Esophagus squamous epithelium (tissue), 4 donors: ENCODE data around the gene KIF26A.

Experiments
- POLR2A ChIP-seq, 4 donors: fragments of 450-650 bp; IDR thresholded peaks; one replicate each; pipeline ENCODE4 v1.6.1; 2017; ENCODE audit warnings: antibody characterized with exemption in 4 of 4, mild to moderate bottlenecking in 4 of 4, moderate library complexity in 3 of 4
- TF ChIP-seq, protein P1 (sequence below), 6 experiments: fragments of 450-650 bp in 4 of 6; fragments of 200-600 bp in 2 of 6; sonication (generic) in 2 of 6; IDR thresholded peaks; one replicate each; pipeline ENCODE4 v1.5.1; 2016 to 2019; ENCODE audit warnings: antibody characterized with exemption in 6 of 6, mild to moderate bottlenecking in 4 of 6, moderate library complexity in 4 of 6

DNA sequence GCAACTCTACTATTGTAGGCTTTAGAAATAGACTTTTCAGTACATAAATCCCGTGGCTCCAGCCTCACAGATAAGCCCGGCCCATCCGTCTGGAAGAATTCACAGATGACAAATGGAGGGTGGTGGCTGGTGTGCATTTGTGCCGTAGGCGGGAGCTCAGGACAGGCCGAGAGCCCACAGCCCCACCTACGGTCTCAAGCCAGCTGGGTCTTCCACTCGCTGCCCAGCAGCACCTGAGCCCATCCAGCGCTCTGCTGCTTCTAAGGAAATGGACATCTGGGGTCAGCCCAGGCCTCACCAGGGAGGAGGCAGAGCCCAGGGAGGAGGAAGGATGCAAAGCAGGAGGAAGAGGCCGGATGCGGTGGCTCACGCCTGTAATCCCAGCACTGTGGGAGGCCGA, 72.8 kb downstream of the KIF26A start:
- TF ChIP-seq, protein P1, sequence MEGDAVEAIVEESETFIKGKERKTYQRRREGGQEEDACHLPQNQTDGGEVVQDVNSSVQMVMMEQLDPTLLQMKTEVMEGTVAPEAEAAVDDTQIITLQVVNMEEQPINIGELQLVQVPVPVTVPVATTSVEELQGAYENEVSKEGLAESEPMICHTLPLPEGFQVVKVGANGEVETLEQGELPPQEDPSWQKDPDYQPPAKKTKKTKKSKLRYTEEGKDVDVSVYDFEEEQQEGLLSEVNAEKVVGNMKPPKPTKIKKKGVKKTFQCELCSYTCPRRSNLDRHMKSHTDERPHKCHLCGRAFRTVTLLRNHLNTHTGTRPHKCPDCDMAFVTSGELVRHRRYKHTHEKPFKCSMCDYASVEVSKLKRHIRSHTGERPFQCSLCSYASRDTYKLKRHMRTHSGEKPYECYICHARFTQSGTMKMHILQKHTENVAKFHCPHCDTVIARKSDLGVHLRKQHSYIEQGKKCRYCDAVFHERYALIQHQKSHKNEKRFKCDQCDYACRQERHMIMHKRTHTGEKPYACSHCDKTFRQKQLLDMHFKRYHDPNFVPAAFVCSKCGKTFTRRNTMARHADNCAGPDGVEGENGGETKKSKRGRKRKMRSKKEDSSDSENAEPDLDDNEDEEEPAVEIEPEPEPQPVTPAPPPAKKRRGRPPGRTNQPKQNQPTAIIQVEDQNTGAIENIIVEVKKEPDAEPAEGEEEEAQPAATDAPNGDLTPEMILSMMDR (IDR thresholded peaks at IDR 0.05): no peak
- TF ChIP-seq POLR2A (IDR thresholded peaks at IDR 0.05): no peak
